ENCODE measurements around the gene LRRC4C. TPM values are rescaled to one million over a fixed set of nuclear protein-coding genes. Genes with fewer than 3 reads are reported as not detected.

LRRC4C gene
- total RNA-seq, 1 donor from 2014 or later: 1.5 TPM

DNA sequence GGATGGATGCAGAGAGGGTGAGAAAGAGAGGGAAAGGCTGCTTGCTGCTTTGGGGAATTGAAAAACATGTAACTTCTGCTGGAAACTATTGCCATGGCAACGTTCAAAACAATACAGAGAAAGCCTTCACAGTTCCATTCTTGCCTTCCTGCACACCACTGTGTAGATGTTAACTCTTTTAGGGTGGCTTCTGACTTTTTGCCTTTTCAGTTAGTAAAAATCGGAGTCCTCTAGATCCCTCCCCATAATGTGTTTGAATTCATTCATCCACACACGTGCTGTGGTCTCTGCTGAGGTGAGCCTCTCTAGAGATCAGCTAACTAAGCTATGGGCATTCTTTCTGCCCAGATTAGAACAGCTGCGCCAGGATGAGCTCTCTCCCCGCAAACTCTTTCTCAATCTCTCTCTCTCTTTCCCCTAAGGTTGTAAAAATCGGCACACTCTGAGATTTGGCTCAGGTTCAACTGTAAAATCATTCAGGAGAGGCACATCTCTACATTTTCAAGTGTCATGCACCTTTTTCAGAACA lies 1178.3 kb downstream of the LRRC4C start:
- H3K4me3 ChIP-seq (ENCODE audit: low read depth, low read length): no peak overlapping the region
- H3K27me3 ChIP-seq (ENCODE audit: control insufficient read depth, insufficient read depth, low read length): no peaks in the 10 kb centered on the region
- no peaks in the 10 kb centered on the region for H3K36me3 ChIP-seq (ENCODE audit: control insufficient read depth, insufficient read depth, low read length)
- DNase-seq (ENCODE audit: low read depth): no peak
- TF ChIP-seq, protein P1, sequence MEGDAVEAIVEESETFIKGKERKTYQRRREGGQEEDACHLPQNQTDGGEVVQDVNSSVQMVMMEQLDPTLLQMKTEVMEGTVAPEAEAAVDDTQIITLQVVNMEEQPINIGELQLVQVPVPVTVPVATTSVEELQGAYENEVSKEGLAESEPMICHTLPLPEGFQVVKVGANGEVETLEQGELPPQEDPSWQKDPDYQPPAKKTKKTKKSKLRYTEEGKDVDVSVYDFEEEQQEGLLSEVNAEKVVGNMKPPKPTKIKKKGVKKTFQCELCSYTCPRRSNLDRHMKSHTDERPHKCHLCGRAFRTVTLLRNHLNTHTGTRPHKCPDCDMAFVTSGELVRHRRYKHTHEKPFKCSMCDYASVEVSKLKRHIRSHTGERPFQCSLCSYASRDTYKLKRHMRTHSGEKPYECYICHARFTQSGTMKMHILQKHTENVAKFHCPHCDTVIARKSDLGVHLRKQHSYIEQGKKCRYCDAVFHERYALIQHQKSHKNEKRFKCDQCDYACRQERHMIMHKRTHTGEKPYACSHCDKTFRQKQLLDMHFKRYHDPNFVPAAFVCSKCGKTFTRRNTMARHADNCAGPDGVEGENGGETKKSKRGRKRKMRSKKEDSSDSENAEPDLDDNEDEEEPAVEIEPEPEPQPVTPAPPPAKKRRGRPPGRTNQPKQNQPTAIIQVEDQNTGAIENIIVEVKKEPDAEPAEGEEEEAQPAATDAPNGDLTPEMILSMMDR (IDR thresholded peaks at IDR 0.05; ENCODE audit: insufficient read depth, low read length, poor library complexity, severe bottlenecking): no peak

DNA sequence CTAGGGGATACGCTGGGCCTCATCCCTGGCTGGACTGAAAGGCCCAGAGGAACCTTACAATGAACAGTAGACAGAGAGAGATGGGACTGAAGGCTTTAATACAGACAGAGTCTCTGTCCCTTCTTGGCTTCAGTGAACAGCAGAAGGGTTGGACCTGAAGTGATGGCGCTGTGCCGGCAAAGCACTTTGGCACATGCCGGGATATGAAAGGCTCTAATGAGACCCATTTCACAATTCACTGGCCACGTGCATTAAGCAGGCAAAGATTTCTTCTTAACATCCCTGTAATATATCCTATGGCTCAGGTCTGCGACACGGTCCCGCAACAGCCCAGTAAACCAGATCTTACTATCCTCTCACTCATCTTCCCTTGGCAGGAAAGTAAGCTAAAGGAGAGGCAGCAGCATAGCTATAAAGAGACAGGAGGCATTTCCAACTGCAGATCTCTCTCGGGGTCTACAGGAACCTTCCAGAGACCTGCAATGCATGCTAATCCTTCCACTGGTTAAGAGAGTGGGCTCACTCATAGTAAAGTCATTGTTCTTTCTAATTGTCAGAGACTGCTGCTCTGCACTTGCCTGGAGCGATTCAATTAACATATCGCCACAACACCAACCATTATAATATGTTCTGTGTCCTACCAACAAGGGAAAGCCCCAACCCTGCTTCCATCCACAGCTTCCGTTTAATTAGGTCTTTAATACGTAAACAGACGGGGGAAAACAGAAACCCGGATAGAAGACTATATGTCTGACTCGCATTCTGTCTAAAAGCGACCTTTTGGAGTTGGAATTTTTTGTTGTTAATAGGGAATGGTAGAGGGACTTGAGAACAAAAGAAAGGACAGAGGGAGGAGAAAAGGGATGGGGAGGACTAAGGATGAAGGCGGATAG lies 1179.0 kb downstream of the LRRC4C start:
- TF ChIP-seq, protein P1 (IDR thresholded peaks at IDR 0.05; ENCODE audit: insufficient read depth, low read length, poor library complexity, severe bottlenecking): no peak
- no peak overlapping the region for H3K4me3 ChIP-seq (ENCODE audit: low read depth, low read length)
- no peak for DNase-seq (ENCODE audit: low read depth)
- no peaks in the 10 kb centered on the region for H3K36me3 ChIP-seq (ENCODE audit: control insufficient read depth, insufficient read depth, low read length)
- no peaks in the 10 kb centered on the region for H3K27me3 ChIP-seq (ENCODE audit: control insufficient read depth, insufficient read depth, low read length)

DNA sequence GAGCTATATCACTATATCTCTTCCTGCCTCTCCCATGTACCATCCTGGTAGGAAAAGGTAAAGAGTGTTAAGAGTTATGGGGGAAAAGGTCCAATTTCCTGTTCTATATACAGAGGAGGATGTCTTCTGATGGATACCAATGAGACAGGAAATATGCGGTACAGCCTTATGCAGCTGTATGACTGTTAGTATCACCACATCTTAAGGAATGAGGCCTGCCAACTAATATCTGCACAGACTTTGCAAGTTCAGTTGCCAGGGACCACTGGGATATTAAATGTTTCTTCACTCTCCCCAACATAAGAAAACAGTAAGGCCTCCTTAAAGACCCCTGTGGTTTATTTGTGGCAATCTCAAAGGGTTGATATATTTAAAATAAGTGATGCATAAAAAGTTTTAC lies 1182.5 kb downstream of the LRRC4C start:
- H3K27me3 ChIP-seq (ENCODE audit: control insufficient read depth, insufficient read depth, low read length): no peaks in the 10 kb centered on the region
- H3K4me3 ChIP-seq (ENCODE audit: low read depth, low read length): no peak overlapping the region
- TF ChIP-seq, protein P1 (IDR thresholded peaks at IDR 0.05; ENCODE audit: insufficient read depth, low read length, poor library complexity, severe bottlenecking): no peak
- no peaks in the 10 kb centered on the region for H3K36me3 ChIP-seq (ENCODE audit: control insufficient read depth, insufficient read depth, low read length)
- DNase-seq (ENCODE audit: low read depth): no peak

DNA sequence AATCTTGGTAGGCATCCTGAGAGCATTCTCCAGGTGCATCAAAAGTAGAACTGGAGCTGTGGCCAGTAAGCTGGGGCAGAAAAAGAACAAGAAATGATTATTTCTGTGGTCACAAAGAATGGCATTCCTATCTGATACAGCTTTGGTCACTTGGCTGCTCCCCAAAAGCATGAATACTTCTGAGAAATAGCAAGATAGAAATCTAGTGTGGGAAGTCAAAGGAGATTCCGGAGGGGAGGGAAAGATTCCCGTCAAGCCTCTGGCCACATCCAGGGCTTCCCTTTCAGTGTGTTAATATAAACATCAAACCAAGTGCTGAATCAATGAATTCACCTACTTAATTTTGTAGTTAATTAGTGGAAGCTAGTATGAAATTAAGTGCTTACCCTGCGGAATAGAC lies 1185.4 kb downstream of the LRRC4C start:
- DNase-seq (ENCODE audit: low read depth): peak; percentile 45
- TF ChIP-seq, protein P1 (IDR thresholded peaks at IDR 0.05; ENCODE audit: insufficient read depth, low read length, poor library complexity, severe bottlenecking): no peak
- Histone ChIP-seq H3K27me3 (ENCODE audit: control insufficient read depth, insufficient read depth, low read length) (no peaks in the 10 kb centered on the region), H3K36me3 (ENCODE audit: control insufficient read depth, insufficient read depth, low read length) (no peaks in the 10 kb centered on the region), H3K4me3 (ENCODE audit: low read depth, low read length) (no peak overlapping the region)

DNA sequence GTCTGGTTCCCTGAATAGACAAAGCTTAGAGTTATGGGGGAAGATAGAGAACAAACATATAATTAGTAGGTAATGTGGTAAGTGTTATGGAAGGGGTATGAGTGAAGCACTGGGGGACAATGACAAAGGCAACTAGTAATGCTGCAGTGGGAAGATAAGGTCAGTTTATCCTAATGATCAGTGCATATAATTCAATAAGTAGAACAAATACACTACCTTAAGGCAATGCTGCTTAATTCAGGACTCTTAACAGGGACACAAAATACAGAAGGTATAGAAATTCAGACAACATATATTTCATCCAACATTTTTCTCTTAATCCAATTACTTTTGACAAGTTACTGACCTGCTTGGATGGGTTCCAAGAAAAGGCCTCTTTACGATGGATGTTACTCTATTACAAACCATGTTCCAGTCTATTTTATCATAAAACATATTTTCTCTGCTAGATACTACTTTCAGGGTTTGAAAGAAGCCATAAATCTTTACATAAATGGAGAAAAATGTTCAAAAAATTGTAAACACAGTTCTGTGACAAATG lies 1186.2 kb downstream of the LRRC4C start:
- DNase-seq (ENCODE audit: low read depth): no peak
- Histone ChIP-seq H3K4me3 (ENCODE audit: low read depth, low read length) (no peak overlapping the region), H3K36me3 (ENCODE audit: control insufficient read depth, insufficient read depth, low read length) (no peaks in the 10 kb centered on the region), H3K27me3 (ENCODE audit: control insufficient read depth, insufficient read depth, low read length) (no peaks in the 10 kb centered on the region)
- TF ChIP-seq, protein P1 (IDR thresholded peaks at IDR 0.05; ENCODE audit: insufficient read depth, low read length, poor library complexity, severe bottlenecking): no peak

Data from kidney epithelial cell (primary cell).